ENCODE results near the gene LRRC43.

Gene LRRC43

GRCh38 chr12:122182887-122183587 lies at the start of gene LRRC43:
TSS of gene LRRC43 (plus strand) at chr12:122183123. CDS start at chr12:122183145, 22 bp downstream.
- peak; percentile 32 for DNase-seq

GRCh38 chr12:122133192-122133950 lies 49.6 kb upstream of the LRRC43 start:
- DNase-seq = no peak

- DNase-seq = no peak
Measured at GRCh38 chr12:122135437-122136031, 47.4 kb upstream of the LRRC43 start.

GRCh38 chr12:122137229-122137628 lies 45.7 kb upstream of the LRRC43 start:
- no peak for DNase-seq

- DNase-seq = no peak
Measured at GRCh38 chr12:122137681-122138080, 45.2 kb upstream of the LRRC43 start.

GRCh38 chr12:122138181-122138580 lies 44.7 kb upstream of the LRRC43 start:
- DNase-seq = no peak

GRCh38 chr12:122138616-122139015 lies 44.3 kb upstream of the LRRC43 start:
- DNase-seq = no peak

- no peak for DNase-seq
Measured at GRCh38 chr12:122139266-122139665, 43.7 kb upstream of the LRRC43 start.

GRCh38 chr12:122139941-122140340 lies 43.0 kb upstream of the LRRC43 start:
- DNase-seq = no peak

GRCh38 chr12:122140467-122141257 lies 42.3 kb upstream of the LRRC43 start:
- DNase-seq = no peak

GRCh38 chr12:122141911-122142725 lies 40.8 kb upstream of the LRRC43 start:
- DNase-seq = no peak

GRCh38 chr12:122142857-122143256 lies 40.1 kb upstream of the LRRC43 start:
- no peak for DNase-seq

GRCh38 chr12:122144885-122145284 lies 38.0 kb upstream of the LRRC43 start:
- no peak for DNase-seq

- no peak for DNase-seq
Measured at GRCh38 chr12:122145505-122146330, 37.2 kb upstream of the LRRC43 start.

GRCh38 chr12:122147514-122148290 lies 35.2 kb upstream of the LRRC43 start:
- DNase-seq = no peak

- no peak for DNase-seq
Measured at GRCh38 chr12:122148657-122149056, 34.3 kb upstream of the LRRC43 start.

- DNase-seq = no peak
Measured at GRCh38 chr12:122150127-122150681, 32.7 kb upstream of the LRRC43 start.

GRCh38 chr12:122152754-122153153 lies 30.2 kb upstream of the LRRC43 start:
- no peak for DNase-seq

GRCh38 chr12:122155705-122156104 lies 27.2 kb upstream of the LRRC43 start:
- no peak for DNase-seq

GRCh38 chr12:122158700-122159285 lies 24.1 kb upstream of the LRRC43 start:
- DNase-seq = no peak

Measured in CD4-positive, alpha-beta T cell treated with Interleukin-15 for 1 hour (primary cell).